Lower leg skin (tissue), 4 donors: Measurements from ENCODE around the gene RIMS4. TPM values are rescaled to one million over a fixed set of nuclear protein-coding genes. Genes with fewer than 3 reads are reported as not detected.

ENCODE experiments used
- DNase-seq, 2 donors: peaks; one replicate each; pipeline ENCODE4 v3.0.0-alpha.2; 2019; ENCODE audit warnings: low spot score in 2 of 2
- H3K4me3 ChIP-seq: fragments of 200-600 bp; sonication (generic); 2 replicates; pipeline ENCODE4 v1.5.1; 2017; ENCODE audit warnings: mild to moderate bottlenecking, low read depth; ENCODE audit not compliant: poor library complexity, severe bottlenecking
- CTCF ChIP-seq, 3 donors: fragments of 450-650 bp; IDR thresholded peaks; one replicate each; pipeline ENCODE4 v1.5.1; 2016; ENCODE audit warnings: antibody characterized with exemption in 3 of 3, mild to moderate bottlenecking in 3 of 3, moderate library complexity in 2 of 3
- POLR2A ChIP-seq, 2 donors: fragments of 450-650 bp; IDR thresholded peaks; one replicate each; pipeline ENCODE4 v1.6.1; 2016 to 2017; ENCODE audit warnings: antibody characterized with exemption in 2 of 2, mild to moderate bottlenecking in 1 of 2, moderate library complexity in 1 of 2
- WGBS, 2 donors: methylation state at CpG; one replicate each; pipeline ENCODE4 v1.1.5; 2018; 5-methylcytosine and 5-hydroxymethylcytosine counted together
- intact Hi-C: fragments of 100-400 bp; cut with DNase I; formaldehyde crosslinking; loops from one replicate; pipeline ENCODE4 v1.15.0; 2023; ENCODE audit warnings: low total_unique reads
- total RNA-seq, 4 donors: library from RNA; depleted of rRNA; stranded (reverse); fragments of >200 nt; gene quantifications; one replicate each; pipeline ENCODE4 v1.1.0, GENCODE V29; 2016

The RIMS4 gene
- total RNA-seq, 4 donors from 2014 or later, result 0.12 to 0.91 (median 0.39) TPM; not detected in 1

DNA sequence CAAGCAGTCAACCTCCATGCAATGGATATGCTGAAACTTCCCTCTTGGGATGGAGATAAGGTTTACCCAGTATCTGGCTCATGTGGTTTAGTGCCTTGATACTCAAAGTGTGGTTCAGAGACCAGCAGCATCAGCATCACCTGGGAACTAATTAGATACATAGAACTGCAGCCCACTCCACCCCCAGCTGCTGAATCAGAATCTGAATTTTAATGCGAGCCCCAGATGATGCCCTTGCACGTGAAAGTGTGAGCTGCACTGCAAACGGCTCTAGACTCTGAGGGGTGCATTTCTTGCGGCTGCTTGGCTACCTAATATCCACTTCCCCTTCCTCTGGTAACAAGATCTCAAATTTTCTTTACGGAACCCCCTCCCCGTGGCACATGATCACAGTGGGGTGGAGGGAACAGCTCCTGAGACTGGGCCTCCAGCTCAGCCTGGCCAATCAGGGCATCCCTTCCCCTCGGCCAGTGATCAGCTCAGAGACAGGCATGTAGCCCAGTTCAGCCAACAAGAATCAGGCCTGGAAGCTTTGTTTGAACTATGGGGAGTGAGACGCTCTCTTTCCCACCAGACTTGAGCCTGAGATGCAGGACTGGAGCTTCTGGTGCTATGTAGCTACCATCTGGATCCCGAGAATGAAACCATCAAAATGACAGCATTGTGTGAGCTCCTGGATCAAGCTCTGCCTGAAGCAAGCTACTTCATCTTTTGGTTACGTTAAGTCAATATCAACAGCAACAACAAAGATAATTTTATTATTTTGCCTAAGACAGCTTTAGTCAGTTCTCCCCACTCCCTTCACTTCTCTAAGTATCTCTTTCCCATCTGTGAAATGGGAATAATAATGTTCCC is 51.9 kb downstream of the RIMS4 start:
- WGBS, 2 donors, result 69 to 71% methylated on average over 10 of the region's 10 CpGs
- intact Hi-C loops, result no loop called here
- no peak for DNase-seq
- TF ChIP-seq POLR2A (IDR thresholded peaks at IDR 0.05), result no peak
- TF ChIP-seq CTCF (IDR thresholded peaks at IDR 0.05), result no peak
- H3K4me3 ChIP-seq, result no peak overlapping the region

DNA sequence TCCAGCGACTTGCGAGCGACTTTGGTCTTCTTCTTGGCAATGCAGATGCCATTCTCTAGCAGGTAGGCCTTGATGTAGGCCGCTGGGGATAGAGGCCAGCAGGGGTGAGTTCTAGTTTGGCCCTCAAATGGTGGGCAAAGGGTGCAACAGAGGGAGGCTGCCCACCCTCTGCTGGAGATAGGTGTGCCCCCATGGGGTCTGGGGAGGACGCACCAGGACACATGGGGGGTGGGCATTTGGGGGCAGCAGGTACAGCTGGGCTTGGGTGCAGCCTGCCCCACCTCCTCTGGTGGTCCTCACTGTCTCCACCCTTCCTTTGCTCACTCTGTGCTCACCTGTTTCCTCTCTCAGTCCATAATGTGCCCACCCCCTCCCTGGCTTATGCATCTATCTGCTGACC is 53.4 kb downstream of the RIMS4 start:
- DNase-seq, result no peak
- 92 to 97% methylated on average over 5 of the region's 5 CpGs for WGBS, 2 donors
- TF ChIP-seq POLR2A (IDR thresholded peaks at IDR 0.05), result no peak
- no peak for TF ChIP-seq CTCF (IDR thresholded peaks at IDR 0.05)
- no peak overlapping the region for H3K4me3 ChIP-seq
- intact Hi-C loops, result no loop called here

DNA sequence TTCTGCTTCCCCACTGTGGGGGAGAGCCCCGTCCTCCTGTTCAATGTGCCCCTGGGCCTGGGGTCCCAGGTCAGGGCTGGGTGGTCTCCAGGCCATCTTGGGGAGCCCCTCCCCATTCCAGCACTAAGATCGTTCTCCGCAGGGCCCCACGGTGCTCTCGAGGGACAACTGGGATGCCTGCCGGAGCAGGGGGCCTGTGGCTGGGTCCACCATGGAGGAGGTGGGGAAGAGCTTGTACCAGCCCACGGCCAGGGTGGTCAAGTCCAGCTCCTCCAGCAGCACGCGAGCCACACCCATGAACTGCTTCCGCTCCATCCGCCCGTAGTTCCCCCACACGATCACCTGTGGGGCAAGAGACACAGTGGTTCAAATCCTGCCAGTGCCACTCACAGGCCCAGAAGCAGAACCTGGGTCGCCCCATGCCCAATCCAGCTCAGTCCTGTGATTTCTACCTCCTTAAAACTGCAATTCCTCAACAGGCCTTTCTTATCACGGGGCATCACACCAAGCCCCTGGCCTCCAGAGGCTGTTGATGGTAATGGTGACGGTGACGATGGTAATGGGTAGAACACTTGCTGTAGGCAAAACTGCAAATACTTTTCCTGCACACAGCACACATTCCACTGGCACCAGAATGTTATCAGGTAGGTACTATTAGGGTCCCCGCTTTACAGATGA is 54.2 kb downstream of the RIMS4 start:
- no peak for TF ChIP-seq POLR2A (IDR thresholded peaks at IDR 0.05)
- no peak for TF ChIP-seq CTCF (IDR thresholded peaks at IDR 0.05)
- H3K4me3 ChIP-seq, result no peak overlapping the region
- intact Hi-C loops, result no loop called here
- DNase-seq, result no peak
- 81 to 90% methylated on average over 16 to 18 of the region's 18 CpGs for WGBS, 2 donors

GRCh38 chr20:44754554-44754953 is 55.8 kb downstream of the RIMS4 start:
- TF ChIP-seq POLR2A (IDR thresholded peaks at IDR 0.05), result no peak
- no peak for TF ChIP-seq CTCF (IDR thresholded peaks at IDR 0.05)
- 42 to 44% methylated on average over 7 of the region's 7 CpGs for WGBS, 2 donors
- intact Hi-C loops, result loop anchor here (5.0 kb wide), 1 partner anchor 113 kb away; no protein-coding TSS in a partner anchor

GRCh38 chr20:44752099-44752931 is 58.0 kb downstream of the RIMS4 start:
- no peak for TF ChIP-seq POLR2A (IDR thresholded peaks at IDR 0.05)
- no peak for TF ChIP-seq CTCF (IDR thresholded peaks at IDR 0.05)
- 62 to 68% methylated on average over 15 to 17 of the region's 17 CpGs for WGBS, 2 donors
- no peak for DNase-seq
- H3K4me3 ChIP-seq, result no peak overlapping the region
- intact Hi-C loops, result loop anchor here (5.0 kb wide), 1 partner anchor 115 kb away; no protein-coding TSS in a partner anchor

More at GRCh38 chr20:44754554-44754953, 55.8 kb downstream of the RIMS4 start:
- no peak overlapping the region for H3K4me3 ChIP-seq
- no peak for DNase-seq
